Fibroblast of lung (primary cell): Measurements from ENCODE around the gene MYO3B. TPM values are rescaled to one million over a fixed set of nuclear protein-coding genes. Genes with fewer than 3 reads are reported as not detected.

ENCODE experiments used
- DNase-seq, 2 donors: peaks; one replicate each; pipeline versions ENCODE4 v3.0.0 to v3.0.0-alpha.2; 2010; ENCODE audit warnings: low read depth in 2 of 2
- H2AFZ ChIP-seq: 2 replicates; pipeline ENCODE4 v1.5.1; 2012; ENCODE audit warnings: low read length, control low read depth, inconsistent platforms
- H3K27ac ChIP-seq: 2 replicates; pipeline ENCODE4 v1.5.1; 2011; ENCODE audit warnings: low read length, control low read depth; ENCODE audit not compliant: insufficient read depth
- H3K27me3 ChIP-seq: 2 replicates; pipeline ENCODE4 v1.5.1; 2011; ENCODE audit warnings: mild to moderate bottlenecking, low read length; ENCODE audit not compliant: control insufficient read depth, insufficient read depth
- H3K36me3 ChIP-seq: 2 replicates; pipeline ENCODE4 v1.5.1; 2011; ENCODE audit warnings: low read length; ENCODE audit not compliant: control insufficient read depth, insufficient read depth
- H3K4me1 ChIP-seq: 2 replicates; pipeline ENCODE4 v1.5.1; 2011; ENCODE audit warnings: low read length; ENCODE audit not compliant: control insufficient read depth, insufficient read depth; ENCODE audit errors: extremely low read depth
- H3K4me2 ChIP-seq: 2 replicates; pipeline ENCODE4 v1.5.1; 2011; ENCODE audit warnings: low read length, control low read depth; ENCODE audit not compliant: insufficient read depth; ENCODE audit errors: extremely low read depth
- H3K4me3 ChIP-seq, 4 experiments: fragments of 200-600 bp in 1 of 4; sonication (generic) in 1 of 4; replicated peaks in 1 of 4; 2 replicates each; pipeline ENCODE4 v1.5.1; 2011 to 2016; ENCODE audit warnings: low read length in 4 of 4, low read depth in 3 of 4, mild to moderate bottlenecking in 3 of 4, control low read depth in 2 of 4, inconsistent platforms in 1 of 4, mixed read lengths in 1 of 4; ENCODE audit not compliant: insufficient read depth in 1 of 4; ENCODE audit errors: control extremely low read depth in 1 of 4
- H3K79me2 ChIP-seq: 2 replicates; pipeline ENCODE4 v1.5.1; 2012; ENCODE audit warnings: mild to moderate bottlenecking, low read length, inconsistent platforms; ENCODE audit not compliant: control insufficient read depth, insufficient read depth
- H3K9ac ChIP-seq: 2 replicates; pipeline ENCODE4 v1.5.1; 2011; ENCODE audit warnings: mild to moderate bottlenecking, low read length, control low read depth; ENCODE audit not compliant: insufficient read depth
- H3K9me3 ChIP-seq: 2 replicates; pipeline ENCODE4 v1.5.1; 2012; ENCODE audit warnings: low read depth, low read length; ENCODE audit not compliant: control insufficient read depth, insufficient read depth
- H4K20me1 ChIP-seq: 2 replicates; pipeline ENCODE4 v1.5.1; 2011; ENCODE audit warnings: low read length; ENCODE audit not compliant: control insufficient read depth, insufficient read depth; ENCODE audit errors: extremely low read depth
- CTCF ChIP-seq, 2 donors: IDR thresholded peaks in 1 of 2; conservative IDR thresholded peaks in 1 of 2; 1 replicate in 1 of 2; 2 replicates in 1 of 2; pipeline ENCODE4 v1.5.1; 2011 to 2012; ENCODE audit warnings: low read length in 2 of 2, control low read depth in 1 of 2, inconsistent platforms in 1 of 2, low read depth in 1 of 2, mild to moderate bottlenecking in 1 of 2
- EZH2 ChIP-seq: IDR thresholded peaks from 2 replicates; pipeline ENCODE4 v1.5.1; 2012; ENCODE audit warnings: low read length, control low read depth, mild to moderate bottlenecking; ENCODE audit errors: missing control alignments
- polyA plus RNA-seq, 2 donors: library from polyadenylated mRNA; depleted of rRNA in 1 of 2; stranded (reverse) in 1 of 2; unstranded in 1 of 2; fragments of >200 nt; gene quantifications; 2 replicates each; pipeline ENCODE4 v1.2.1, GENCODE V29; 2011 to 2012; ENCODE audit warnings: missing spikeins in 1 of 2
- total RNA-seq: library from RNA; depleted of rRNA; stranded (reverse); fragments of >200 nt; gene quantifications from 2 replicates; pipeline ENCODE4 v1.2.1, GENCODE V29; 2014

MYO3B gene
- total and polyA plus RNA-seq, 2 donors (not counting 1 experiment from before 2014, with no cell fraction given) = 0.06 to 0.50 TPM

DNA sequence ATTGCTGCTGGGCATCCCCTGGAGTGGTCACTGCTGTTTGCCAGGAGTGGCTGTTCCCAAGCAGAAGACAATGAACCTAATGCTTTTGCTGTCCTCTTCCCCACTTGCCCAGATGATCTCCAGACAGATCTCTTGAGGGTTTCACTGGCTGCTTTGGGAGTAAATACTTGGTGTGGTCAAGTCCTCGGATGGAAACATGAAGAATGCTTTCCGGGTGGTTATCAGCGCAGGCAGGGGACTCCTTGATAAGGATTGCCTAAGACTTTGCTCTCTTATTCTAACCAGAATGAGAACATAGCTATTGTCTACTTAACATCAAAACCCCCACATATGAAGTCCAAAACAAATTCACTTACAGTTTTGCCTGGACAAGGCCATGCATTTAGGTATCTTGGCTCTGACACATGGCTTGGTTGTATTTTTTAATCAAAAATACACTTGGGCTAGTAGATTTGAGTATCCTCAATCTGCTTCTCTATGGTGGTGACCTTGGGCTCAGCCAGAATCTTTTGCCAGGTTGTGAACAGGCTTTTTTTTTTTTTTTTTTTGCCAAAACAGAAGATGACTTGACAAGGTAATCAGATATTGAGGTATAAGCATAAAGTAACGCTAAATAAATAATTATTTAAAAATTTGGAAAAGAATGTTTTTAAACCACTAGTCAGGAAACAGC lies 34.8 kb upstream of the MYO3B start:
- TF ChIP-seq EZH2 (no peak), CTCF (conservative IDR thresholded peaks at IDR 0.05 in 1 of 2, IDR thresholded peaks at IDR 0.05 in 1 of 2; ENCODE audit: low read depth in 1 of 2, low read length in 2 of 2) (no peak)
- H3K36me3 ChIP-seq = no peaks in the 10 kb centered on the region
- H3K4me3 ChIP-seq = no peak overlapping the region
- peak in 1 of 2 donors; percentile 23 for DNase-seq
- H2AFZ ChIP-seq = no peak overlapping the region
- H3K27ac ChIP-seq = no peak overlapping the region
- H3K9me3 ChIP-seq = no peaks in the 10 kb centered on the region
- no peaks in the 10 kb centered on the region for H4K20me1 ChIP-seq
- H3K4me1 ChIP-seq = no peaks in the 10 kb centered on the region
- H3K27me3 ChIP-seq = no peaks in the 10 kb centered on the region
- no peak overlapping the region for H3K4me2 ChIP-seq
- no peaks in the 10 kb centered on the region for H3K79me2 ChIP-seq
- H3K9ac ChIP-seq = no peak overlapping the region

- DNase-seq = no peak
- Histone ChIP-seq H2AFZ (no peak overlapping the region), H3K4me1 (no peaks in the 10 kb centered on the region), H3K9me3 (no peaks in the 10 kb centered on the region), H4K20me1 (no peaks in the 10 kb centered on the region), H3K9ac (no peak overlapping the region), H3K79me2 (no peaks in the 10 kb centered on the region), H3K27ac (no peak overlapping the region), H3K36me3 (no peaks in the 10 kb centered on the region), H3K27me3 (no peaks in the 10 kb centered on the region), H3K4me2 (no peak overlapping the region), H3K4me3 (no peak overlapping the region)
- no peak for TF ChIP-seq CTCF (conservative IDR thresholded peaks at IDR 0.05 in 1 of 2, IDR thresholded peaks at IDR 0.05 in 1 of 2; ENCODE audit: low read depth in 1 of 2, low read length in 2 of 2)
- TF ChIP-seq EZH2 = no peak
Observed at GRCh38 chr2:170144761-170145160, 33.2 kb upstream of the MYO3B start.

- H3K4me3 ChIP-seq = no peak overlapping the region
- DNase-seq = no peak
- H3K27ac ChIP-seq = no peak overlapping the region
Observed at GRCh38 chr2:170145191-170145590, 32.8 kb upstream of the MYO3B start.

More at GRCh38 chr2:170145191-170145590, 32.8 kb upstream of the MYO3B start:
- H3K9ac ChIP-seq = no peak overlapping the region
- H4K20me1 ChIP-seq = no peaks in the 10 kb centered on the region
- H3K36me3 ChIP-seq = no peaks in the 10 kb centered on the region
- no peaks in the 10 kb centered on the region for H3K27me3 ChIP-seq
- H3K9me3 ChIP-seq = no peaks in the 10 kb centered on the region
- no peaks in the 10 kb centered on the region for H3K4me1 ChIP-seq
- H3K4me2 ChIP-seq = no peak overlapping the region
- no peaks in the 10 kb centered on the region for H3K79me2 ChIP-seq
- no peak for TF ChIP-seq EZH2
- no peak for TF ChIP-seq CTCF (conservative IDR thresholded peaks at IDR 0.05 in 1 of 2, IDR thresholded peaks at IDR 0.05 in 1 of 2; ENCODE audit: low read depth in 1 of 2, low read length in 2 of 2)
- H2AFZ ChIP-seq = no peak overlapping the region
